Hematopoietic multipotent progenitor cell treated with erythropoietin and hydrocortisone succinate and interleukin-3 and kit ligand, for 8 days (in vitro differentiated cells): ENCODE results near the gene TRABD2B.

Source experiments
- DNase-seq: peaks from one replicate; pipeline ENCODE4 v3.0.0-alpha.2; 2015

TRABD2B gene

GRCh38 chr1:47844558-47844955, 152.6 kb downstream of the TRABD2B start:
- no peak for DNase-seq

DNA sequence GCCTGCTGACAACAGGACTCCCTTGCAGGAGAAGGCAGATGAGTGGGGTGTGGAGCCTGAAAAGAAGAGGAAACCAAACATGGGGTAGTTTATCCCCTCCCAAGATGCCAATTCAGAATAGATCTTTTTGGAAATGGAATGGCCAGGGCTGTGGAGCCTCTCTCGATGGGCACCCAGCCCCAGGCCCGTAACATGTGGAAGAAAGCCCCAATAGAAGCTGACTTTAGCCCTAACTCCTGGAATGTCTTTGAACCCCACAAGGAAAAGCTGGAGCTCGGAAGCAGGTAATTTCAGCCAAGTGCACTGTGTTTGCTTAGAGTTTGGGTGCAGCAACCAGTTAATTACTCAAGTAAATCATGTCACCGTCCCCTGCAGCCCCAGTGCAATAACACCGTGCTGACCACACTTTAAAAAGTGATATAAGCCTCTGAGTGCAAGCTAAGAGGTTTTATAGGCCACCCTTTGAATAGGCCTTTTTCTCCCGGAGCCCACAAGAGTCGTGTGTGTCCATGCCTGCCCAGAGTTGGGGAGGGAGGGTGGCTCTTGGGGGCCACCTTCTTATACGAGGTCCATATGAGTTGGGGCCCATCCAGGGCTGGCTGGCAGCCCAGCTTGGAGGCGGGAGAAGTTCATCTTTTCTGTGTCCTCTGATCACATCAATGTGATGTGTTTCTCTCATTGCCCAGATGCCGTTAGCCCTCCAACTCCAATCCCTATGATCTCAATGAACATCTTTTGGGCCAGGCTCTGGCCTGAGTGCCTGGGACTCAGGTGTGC, 153.2 kb downstream of the TRABD2B start:
- no peak for DNase-seq

DNA sequence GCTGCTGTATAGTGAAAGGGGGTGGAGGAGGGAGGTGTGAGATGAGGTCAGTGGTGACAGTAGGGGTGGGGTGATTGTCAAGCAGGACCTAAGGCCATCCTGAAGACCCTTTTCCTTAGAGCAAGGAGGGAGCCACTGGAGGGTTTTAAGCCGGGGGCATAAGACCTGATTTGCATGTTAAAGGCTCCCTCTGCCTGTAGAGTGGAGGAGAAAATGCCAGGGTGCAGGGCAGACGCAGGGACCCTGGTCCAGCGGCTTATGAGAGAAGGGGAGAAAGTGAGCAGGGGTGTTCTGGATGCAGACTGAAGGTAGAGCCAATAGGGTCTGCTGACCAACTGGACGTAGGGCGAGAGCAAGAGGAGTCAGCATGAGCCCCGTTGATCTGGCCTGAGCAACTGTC, 154.1 kb downstream of the TRABD2B start:
- no peak for DNase-seq

- DNase-seq: no peak
Measured at GRCh38 chr1:47842228-47842919, 154.8 kb downstream of the TRABD2B start.

- DNase-seq: no peak
Measured at GRCh38 chr1:47841356-47841755, 155.8 kb downstream of the TRABD2B start.

DNA sequence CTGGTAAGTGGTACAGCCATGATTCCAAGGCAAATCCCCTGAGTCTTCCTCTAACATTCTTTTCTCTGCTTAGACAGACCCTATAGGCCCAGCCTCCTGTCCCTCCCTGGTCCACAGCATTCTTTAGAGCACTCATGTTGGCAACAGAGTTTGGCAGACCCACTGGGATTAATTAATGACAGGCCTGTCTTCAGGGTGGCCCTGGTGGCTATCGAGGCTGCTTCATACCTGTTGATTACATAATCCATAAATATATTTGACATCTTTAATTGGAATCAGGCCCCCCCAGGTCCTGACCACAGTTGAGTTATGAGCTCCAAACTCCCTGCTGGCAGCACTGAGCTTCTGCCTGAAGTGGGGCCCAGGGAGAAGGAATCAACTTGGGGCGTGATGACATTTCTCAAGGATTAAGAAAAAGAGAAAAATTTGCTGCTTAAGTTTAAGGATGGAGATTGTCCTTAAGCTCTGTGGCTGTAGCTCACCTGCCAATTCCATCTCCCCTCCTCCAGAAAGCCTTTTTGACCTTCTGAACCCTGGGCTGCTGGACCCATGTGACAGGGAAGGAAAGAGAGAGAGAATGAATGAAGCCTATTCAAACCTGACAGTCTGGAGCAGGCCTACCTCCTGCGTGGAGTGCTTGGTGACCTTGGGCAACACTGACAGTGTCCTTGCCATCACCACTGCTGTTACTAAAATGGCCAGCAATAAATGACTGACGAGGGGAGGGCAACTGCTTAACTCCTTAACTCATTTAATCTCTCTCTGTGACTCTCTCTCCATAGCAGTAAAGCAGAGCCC, 156.6 kb downstream of the TRABD2B start:
- DNase-seq: no peak

DNA sequence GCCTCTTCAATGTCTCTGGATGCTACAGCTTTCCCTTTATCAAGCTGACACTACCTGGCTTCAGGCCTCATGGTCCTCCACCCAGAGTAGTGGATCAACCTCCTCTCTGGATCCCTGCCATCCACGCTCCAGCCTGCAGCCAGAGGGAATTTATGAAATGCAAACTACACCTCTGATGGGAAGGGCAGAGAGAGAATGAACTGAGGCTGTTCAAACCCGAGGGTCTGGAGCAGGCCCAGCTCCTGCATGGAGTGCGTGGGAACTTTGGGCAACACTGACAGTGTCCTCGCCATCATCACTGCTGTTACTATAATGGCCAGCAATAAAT, 157.8 kb downstream of the TRABD2B start:
- no peak for DNase-seq

GRCh38 chr1:47838562-47839432, 158.4 kb downstream of the TRABD2B start:
- DNase-seq: no peak

GRCh38 chr1:47837866-47838561, 159.2 kb downstream of the TRABD2B start:
- no peak for DNase-seq

DNA sequence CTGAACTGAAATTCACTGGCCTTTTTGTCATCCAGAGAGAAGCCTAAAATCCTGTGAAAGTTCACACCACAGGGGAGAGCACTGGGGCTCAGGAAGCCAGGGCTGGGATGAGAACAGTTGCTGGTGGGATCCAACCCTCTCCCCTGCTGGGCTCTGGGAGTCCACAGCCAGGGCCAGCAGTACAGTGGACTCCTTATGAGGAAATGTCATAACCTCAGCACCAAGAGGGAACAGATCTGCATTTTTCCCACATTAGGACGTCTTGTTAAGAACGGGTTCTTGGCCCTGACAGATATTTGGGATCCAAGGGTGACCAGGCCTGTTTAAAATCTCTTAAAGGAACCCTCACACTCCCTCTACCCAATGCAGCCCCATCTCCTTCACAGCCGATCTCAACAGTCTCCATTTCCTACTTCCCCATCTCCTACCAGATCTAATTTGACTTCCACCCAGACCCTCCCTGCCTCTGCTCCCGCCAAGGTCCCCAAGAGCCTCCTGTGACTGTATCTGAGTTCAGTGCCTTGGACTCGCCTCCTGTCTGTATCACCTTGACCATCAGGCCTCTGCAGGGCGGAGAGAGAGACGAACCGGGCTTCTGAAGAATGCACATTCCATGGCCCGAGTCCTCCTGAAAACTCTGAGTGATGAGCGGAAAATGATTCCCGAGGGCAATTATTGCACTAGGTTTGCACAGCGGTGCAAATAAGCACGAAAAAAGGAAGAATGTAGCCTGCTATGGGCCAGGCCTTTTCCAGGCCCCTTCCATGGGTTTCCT, 159.9 kb downstream of the TRABD2B start:
- DNase-seq: no peak

DNA sequence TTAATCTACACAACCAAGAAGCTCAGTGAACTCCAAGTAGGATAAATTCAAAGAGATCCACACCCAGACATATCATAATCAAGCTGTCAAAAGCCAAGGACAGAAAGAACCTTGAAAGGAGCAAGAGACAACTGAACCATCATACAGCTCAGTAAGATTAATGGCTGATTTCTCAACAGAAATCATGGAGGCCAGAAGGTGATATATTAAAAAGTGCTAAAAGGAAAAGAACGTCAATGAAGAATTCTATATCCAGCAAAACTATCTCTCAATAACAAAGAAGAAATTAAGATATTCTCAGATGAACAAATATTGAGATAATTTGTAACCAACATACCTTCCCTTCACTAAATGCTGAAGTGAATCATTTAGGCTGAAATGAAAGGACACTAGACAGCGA, 161.8 kb downstream of the TRABD2B start:
- no peak for DNase-seq

GRCh38 chr1:47834326-47834725, 162.9 kb downstream of the TRABD2B start:
- no peak for DNase-seq

- DNase-seq: no peak
Measured at GRCh38 chr1:47830641-47831333, 166.4 kb downstream of the TRABD2B start.

- no peak for DNase-seq
Measured at GRCh38 chr1:47830021-47830420, 167.2 kb downstream of the TRABD2B start.

DNA sequence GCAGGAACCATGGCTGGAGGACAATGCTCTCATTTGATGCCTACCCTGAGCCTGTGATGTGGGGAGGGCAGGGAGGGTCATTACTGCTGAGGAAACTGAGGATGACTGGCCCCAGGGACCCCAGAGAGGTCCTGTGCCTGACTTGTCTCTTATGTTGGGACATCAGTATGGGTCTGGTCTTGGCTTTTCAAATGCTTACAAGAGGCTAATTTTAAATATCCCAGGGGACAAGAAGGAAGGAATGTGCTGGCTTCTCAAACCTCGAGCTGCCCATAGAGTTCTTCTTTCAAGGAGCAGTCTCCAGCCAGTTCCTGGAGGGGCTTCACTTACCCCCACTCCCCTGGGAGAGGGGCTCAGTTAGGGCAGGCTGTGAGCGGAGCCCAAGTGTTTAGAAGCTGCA, 168.2 kb downstream of the TRABD2B start:
- DNase-seq: no peak

GRCh38 chr1:47827109-47827508, 170.1 kb downstream of the TRABD2B start:
- DNase-seq: no peak

- DNase-seq: no peak
Measured at GRCh38 chr1:47824716-47825115, 172.5 kb downstream of the TRABD2B start.

GRCh38 chr1:47824297-47824696, 172.9 kb downstream of the TRABD2B start:
- no peak for DNase-seq

GRCh38 chr1:47823040-47823808, 174.0 kb downstream of the TRABD2B start:
- DNase-seq: no peak

DNA sequence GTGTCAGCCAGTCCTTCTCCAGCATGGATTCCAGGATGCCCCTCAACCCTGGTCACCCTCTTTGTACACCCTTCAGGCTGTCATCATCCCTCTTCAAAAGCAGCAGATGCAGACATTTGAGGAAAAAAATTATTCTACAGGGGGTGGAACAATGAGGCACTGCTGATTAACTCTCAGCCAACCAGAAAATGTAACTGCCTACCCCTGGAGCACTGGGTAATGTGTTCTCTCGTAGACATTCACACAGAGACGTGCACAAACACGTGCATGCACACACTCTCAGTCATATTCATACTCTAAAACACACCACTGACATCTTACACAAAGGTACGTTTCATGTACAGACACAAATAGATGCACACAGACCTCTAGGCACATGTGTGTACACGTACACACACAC, 175.4 kb downstream of the TRABD2B start:
- no peak for DNase-seq
